Activated naive CD8-positive, alpha-beta T cell (primary cell): Measurements from ENCODE around the gene TMEM205.
A peak's percentile ranks its signal among the peaks of the same experiment; 100 is the strongest.
"Not testable (repeated sequence)": the region's sequence is repeated elsewhere in the genome, so short reads cannot be mapped to it uniquely, and the experiment has no call there.

Experiments
- H3K27ac Mint-ChIP-seq: one replicate; pipeline ENCODE4 v1.8.0; 2021; ENCODE audit warnings: mixed read lengths
- H3K27me3 Mint-ChIP-seq: one replicate; pipeline ENCODE4 v1.8.0; 2021; ENCODE audit warnings: mixed read lengths
- H3K36me3 Mint-ChIP-seq: one replicate; pipeline ENCODE4 v1.8.0; 2021; ENCODE audit warnings: mixed read lengths
- H3K4me1 Mint-ChIP-seq: one replicate; pipeline ENCODE4 v1.8.0; 2021; ENCODE audit warnings: low read depth, mixed read lengths
- H3K4me3 Mint-ChIP-seq: one replicate; pipeline ENCODE4 v1.8.0; 2021; ENCODE audit warnings: mild to moderate bottlenecking, mixed read lengths
- H3K9me3 Mint-ChIP-seq: one replicate; pipeline ENCODE4 v1.8.0; 2021; ENCODE audit warnings: low read depth, mixed read lengths

TMEM205 gene

DNA sequence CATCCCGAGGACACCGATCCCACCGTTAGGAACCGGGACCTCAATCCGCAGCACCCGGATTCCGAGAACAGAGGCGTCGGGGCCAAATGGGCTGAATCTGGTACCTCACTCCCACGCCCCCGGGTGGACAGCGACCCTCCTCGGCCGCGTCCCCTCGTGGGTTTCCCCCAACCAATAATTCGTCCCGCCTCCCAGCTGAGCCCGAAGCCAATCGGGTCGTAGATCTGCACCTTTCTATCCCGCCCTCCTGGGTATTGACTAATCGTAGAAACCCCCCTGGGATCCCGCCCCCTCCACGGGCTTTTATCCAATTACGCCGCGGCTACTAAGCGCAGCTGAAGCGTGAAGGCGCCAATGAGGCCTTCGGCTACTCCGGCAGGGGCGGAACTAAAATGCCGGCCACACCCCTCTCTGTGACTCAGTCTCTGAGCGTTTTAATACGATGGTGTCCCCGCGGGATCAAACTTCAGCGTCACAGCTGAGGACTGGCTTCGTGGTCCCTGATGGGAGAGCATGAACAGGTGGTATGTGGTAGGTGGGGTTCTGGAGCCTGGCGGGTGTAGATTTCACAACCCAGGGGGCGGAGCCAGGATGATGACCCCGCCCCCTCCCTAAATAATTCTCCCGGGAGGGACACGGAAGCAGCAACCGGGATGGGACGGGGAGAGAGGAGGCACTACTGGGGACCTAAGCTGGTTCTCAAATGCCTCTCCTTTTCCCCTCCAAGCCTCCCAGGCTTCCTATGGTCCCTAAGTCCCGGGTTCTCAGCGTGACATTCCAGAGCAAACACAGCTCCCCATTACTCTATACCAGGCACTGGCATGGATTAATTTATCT, at the start of gene TMEM205, which contains the start of gene CCDC159:
Gene TMEM205 (minus strand): TSS at position 165 of the 837 bp plus-strand sequence. CDS start 649 bp downstream, outside the sequence.
Gene CCDC159 (plus strand): TSS at position 416 of the 837 bp plus-strand sequence. CDS start 88 bp downstream, at position 504.
- Mint-ChIP-seq H3K27ac (peak within 1 kb of the TSS; percentile 90), H3K36me3 (peaks cover 7% of the 10 kb centered on the region), H3K4me1 (peaks cover 27% of the 10 kb centered on the region), H3K9me3 (no peaks in the 10 kb centered on the region), H3K27me3 (no peaks in the 10 kb centered on the region), H3K4me3 (peak within 1 kb of the TSS; percentile 98)

DNA sequence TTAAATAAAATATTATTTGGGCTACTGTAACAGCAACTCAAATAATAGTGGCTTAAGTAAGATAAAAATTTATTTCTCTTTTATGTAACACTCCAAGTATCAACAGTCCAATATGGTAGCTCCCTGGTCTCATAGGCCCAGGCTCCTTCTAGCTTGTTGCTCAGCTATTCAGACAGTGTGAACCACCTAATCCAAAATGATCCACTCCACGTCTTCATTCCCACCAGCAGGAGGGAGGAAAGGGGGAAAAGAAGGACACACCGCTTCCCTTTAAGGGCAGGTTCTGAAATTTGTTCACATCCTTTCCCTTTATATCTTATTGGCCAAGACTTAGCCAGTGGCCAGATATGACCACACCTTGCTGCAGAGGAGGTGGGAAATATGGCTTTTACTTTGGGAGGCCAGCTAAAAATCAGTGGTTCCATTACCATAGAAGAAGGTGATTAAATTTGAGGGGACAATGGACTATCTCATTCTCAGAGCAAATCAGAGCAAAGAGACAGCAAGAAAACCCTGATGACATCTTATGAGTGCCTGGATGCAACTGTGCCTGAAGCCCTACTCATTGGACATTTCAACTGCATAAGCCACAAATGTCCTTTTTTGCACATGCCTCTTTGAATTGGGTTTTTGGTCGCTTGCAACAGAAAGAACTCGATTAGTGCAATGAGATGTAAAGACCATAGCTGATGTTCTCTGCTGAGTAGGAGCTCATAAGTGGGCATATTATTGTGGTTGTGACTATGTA, 45.0 kb upstream of the TMEM205 start:
- Mint-ChIP-seq H3K9me3 (no peaks in the 10 kb centered on the region), H3K27ac (no peak overlapping the region), H3K4me3 (no peak overlapping the region), H3K36me3 (no peaks in the 10 kb centered on the region), H3K4me1 (peaks cover 5% of the 10 kb centered on the region), H3K27me3 (peaks cover 4% of the 10 kb centered on the region)

DNA sequence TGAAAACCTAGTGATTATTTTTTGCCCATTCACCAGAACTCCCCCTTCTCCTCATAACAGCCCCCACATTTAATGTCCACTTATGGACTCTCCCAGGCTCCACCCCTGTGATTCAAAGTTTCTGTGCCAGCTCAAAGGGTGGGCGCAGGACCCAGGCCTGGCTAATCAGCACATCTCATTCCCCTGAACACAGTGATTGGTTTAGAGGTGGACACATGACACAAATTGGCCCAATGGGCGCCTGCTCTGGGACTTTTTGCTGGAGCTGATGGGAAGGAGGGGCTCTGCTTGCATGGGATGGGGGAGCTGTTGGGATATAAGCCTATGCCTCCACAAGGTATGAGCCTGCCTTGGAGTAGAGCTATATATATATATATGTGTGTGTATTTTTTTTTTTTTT, 44.3 kb upstream of the TMEM205 start:
- H3K27ac Mint-ChIP-seq = no peak overlapping the region
- H3K27me3 Mint-ChIP-seq = peaks cover 4% of the 10 kb centered on the region
- no peaks in the 10 kb centered on the region for H3K9me3 Mint-ChIP-seq
- no peak overlapping the region for H3K4me3 Mint-ChIP-seq
- H3K4me1 Mint-ChIP-seq = peaks cover 5% of the 10 kb centered on the region
- H3K36me3 Mint-ChIP-seq = no peaks in the 10 kb centered on the region

DNA sequence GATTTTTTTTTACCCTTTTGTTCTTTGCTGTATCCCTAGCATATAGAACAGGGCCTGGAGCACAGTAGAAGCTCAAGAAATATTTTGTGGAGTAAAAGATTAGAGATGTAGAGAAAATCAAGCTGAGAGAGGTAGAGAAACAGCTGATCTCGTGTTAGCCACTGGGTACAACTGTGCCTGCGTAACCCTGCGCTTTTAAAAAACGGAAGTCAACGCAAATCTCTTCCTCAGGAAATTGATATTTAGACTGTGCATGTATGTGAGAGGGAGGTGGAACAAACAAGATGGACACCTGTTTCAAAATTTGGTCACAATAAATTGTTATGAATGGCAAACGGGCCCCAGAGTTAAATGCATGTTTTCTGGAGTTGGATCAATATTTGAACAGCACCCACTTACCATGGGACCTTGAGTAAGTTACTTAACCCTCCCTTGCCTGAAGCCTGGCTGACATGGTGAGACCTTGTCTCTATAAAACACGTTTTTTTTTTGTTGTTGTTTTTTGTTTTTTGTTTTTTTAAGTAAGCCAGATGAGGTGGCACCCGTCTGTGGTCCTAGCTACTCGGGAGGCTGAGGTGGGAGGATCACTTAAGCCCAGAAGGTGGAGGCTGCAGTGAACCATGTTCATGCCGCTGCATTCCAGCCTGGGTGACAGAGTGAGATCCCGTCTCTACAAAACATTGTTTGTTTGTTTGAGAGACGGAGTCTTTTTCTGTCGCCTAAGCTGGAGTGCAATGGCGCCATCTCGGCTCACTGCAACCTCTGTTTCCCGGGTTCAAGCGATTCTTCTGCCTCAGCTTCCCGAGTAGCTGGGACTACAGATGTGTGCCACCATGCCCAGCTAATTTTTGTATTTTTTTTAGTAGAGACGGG, 41.3 kb upstream of the TMEM205 start:
- H3K9me3 Mint-ChIP-seq = no peaks in the 10 kb centered on the region
- no peak overlapping the region for H3K4me3 Mint-ChIP-seq
- no peaks in the 10 kb centered on the region for H3K36me3 Mint-ChIP-seq
- H3K27me3 Mint-ChIP-seq = peaks cover 2% of the 10 kb centered on the region
- peaks cover 9% of the 10 kb centered on the region for H3K4me1 Mint-ChIP-seq
- H3K27ac Mint-ChIP-seq = no peak overlapping the region

DNA sequence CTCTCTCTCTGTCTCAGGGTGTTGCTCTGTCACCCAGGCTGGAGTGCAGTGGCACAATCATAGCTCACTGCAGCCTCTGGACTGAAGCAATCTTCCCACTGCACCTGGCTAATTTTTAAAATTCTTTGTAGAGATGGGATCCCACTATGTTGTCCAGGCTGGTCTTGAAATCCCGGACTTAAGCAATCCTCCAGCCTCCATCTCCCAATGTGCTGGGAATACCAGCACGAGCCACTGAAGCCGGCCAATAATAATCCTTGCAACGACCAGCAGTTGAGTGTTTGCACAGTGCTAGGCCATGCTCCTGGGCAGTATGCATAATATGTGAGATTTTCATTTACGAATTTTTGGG, 38.7 kb upstream of the TMEM205 start:
- Mint-ChIP-seq H3K27me3 (peaks cover 9% of the 10 kb centered on the region), H3K4me1 (peaks cover 30% of the 10 kb centered on the region), H3K9me3 (no peaks in the 10 kb centered on the region), H3K27ac (no peak overlapping the region), H3K4me3 (no peak overlapping the region), H3K36me3 (no peaks in the 10 kb centered on the region)

DNA sequence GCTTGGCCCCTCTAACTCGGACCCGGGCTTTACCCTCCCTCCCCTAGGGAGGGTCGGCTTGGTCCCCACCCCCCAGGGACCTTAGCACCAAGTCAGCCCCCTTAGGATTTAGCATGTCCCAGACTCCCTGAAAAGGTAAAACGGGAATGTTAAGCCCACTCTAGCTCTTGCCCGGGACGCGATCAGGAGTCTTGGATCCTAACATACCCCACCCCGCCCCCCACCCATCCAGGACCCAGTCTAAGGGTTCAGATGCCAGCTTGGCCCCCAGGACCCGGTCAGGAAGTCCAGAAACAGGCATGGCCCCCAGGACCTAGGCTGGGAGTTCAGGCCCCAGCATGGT, 37.6 kb upstream of the TMEM205 start:
- no peak overlapping the region for H3K4me3 Mint-ChIP-seq
- H3K27ac Mint-ChIP-seq = no peak overlapping the region
- H3K4me1 Mint-ChIP-seq = peaks cover 31% of the 10 kb centered on the region
- peaks cover 9% of the 10 kb centered on the region for H3K27me3 Mint-ChIP-seq
- H3K9me3 Mint-ChIP-seq = no peaks in the 10 kb centered on the region
- H3K36me3 Mint-ChIP-seq = no peaks in the 10 kb centered on the region

DNA sequence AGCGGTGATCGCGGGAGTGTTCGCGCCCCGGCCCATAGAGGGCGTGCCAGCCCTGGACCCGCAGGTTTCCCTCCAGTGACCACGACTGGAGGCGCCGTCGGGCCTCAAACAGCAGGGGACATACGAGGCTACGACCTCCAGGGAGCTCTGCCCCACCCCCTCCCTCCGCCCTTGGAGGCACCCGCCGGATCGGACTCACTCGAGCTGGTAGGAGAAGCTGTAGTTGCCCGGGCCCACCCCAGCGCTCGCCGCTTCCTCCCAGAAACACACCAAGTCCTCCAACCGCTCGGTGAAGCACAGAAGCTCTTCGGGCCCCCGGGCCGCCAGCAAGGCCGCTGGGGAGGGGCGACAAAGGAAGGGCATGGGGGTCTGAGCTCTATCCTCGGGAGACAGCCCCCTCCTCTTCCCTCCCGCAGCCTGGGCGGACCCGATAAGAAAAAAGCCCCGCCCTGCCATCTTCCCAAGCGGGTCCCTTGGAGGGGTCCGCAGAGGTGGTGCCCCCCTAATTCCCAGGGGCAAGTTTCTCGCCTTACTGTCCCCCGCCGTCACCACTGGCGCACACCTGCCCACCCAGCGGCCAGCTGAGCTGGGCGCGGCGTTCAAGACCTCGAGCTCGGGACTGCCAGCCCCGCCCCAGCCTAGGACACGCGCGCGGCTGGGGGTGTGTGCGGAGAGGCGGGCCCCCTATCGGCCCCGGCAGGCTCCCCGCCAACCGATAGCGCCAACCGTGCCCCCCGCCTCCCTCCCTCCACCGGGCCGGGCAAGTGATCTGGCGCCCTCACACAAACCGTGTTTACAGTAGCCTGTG, 37.0 kb upstream of the TMEM205 start:
- Mint-ChIP-seq H3K9me3 (no peaks in the 10 kb centered on the region), H3K4me1 (peaks cover 35% of the 10 kb centered on the region), H3K36me3 (no peaks in the 10 kb centered on the region), H3K27ac (no peak overlapping the region), H3K4me3 (peak overlapping the region; percentile 66), H3K27me3 (peaks cover 9% of the 10 kb centered on the region)

DNA sequence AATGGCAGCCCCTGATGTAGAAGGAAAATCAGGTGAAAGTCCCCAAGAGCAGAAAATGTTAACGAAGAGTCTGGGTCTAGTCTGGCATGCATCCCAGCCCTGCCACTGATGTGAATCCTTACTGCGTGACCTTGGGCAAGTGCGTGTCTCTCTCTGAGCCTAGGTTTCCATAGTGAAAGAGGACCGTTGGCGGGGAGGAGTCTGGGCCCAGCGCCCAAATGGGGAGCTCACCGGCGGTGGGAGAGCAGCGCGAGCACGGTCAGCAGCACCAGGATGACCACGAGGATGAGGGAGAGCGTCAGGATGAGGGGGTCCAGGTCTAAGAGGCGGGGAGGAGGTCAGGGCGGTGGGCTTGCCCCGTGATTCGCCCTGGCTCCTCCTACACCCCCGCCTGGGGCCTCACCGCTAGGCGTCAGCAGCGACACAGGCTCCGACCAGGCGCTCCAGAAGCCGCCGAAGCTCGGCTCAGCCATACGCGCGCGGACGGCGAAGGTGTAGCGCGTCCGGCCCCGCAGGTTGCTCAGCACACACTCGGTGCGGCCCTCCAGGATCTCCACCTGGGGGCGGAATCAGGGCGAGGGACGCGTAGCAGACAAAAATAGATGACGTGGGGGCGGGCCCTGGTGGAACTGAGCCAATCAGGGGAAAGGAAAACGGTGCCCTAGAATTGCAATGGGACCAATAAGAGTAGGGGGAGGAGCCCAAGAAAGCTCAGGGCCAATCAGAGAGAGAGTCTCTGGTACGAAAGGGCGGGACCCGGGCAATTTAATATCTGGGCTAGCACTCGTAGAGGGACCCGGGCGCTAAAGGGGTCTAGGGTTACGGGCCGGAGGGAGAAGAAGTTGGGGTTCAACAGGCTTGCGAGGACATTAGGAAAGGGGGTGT, 34.8 kb upstream of the TMEM205 start:
- H3K36me3 Mint-ChIP-seq = peaks cover 5% of the 10 kb centered on the region
- H3K27me3 Mint-ChIP-seq = peaks cover 9% of the 10 kb centered on the region
- peak overlapping the region; percentile 97 for H3K4me3 Mint-ChIP-seq
- peaks cover 44% of the 10 kb centered on the region for H3K4me1 Mint-ChIP-seq
- no peaks in the 10 kb centered on the region for H3K9me3 Mint-ChIP-seq
- peak overlapping the region; percentile 99 for H3K27ac Mint-ChIP-seq

DNA sequence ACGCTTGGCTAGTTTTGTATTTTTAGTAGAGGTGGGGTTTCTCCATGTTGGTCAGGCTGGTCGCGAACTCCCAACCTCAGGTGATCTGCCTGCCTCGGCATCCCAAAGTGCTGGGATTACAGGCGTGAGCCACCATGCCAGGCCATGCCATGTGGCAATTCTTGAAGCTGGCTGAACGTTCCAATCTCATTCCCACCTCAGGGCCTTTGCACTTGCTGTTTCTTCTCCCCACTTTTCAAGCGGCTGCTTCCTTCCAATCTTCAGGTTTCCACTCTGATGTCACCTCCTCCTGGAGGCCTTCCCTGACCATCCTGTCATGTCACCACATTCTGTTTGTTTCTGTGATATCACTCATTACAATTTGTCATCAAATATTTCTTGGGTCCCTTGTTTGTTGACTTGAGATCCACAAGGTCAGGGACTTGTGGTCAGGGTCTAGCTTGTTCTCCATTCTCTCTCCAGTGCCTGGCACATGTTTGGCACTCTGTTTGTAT, 33.8 kb upstream of the TMEM205 start:
- Mint-ChIP-seq H3K4me3 (peak overlapping the region; percentile 97), H3K9me3 (no peaks in the 10 kb centered on the region), H3K4me1 (peaks cover 49% of the 10 kb centered on the region), H3K36me3 (peaks cover 5% of the 10 kb centered on the region), H3K27ac (peak overlapping the region; percentile 99), H3K27me3 (peaks cover 9% of the 10 kb centered on the region)

DNA sequence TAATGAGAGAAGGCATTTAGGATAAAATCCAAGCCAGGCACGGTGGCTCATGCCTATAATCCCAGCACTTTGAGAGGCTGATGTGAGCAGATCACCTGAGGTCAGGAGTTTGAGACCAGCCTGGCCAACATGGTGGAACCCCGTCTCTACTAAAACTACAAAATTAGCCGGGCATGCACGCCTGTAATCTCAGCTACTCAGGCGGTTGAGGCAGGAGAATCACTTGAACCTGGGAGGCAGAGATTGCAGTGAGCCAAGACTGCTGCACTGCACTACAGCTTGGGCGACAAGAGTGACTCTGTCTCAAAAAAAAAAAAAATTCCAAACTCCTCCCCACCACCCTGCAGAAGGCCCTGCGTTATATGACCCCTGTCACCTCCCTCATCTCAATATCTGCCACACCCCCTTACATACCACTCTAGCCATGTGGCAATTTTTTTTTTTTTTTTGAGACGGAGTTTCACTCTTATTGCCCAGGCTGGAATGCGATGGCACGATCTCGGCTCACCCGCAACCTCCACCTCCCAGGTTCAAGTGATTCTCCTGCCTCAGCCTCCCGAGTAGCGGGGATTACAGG, 33.3 kb upstream of the TMEM205 start:
- not testable (repeated sequence) for H3K27ac Mint-ChIP-seq, H3K9me3 Mint-ChIP-seq, H3K4me3 Mint-ChIP-seq, H3K27me3 Mint-ChIP-seq, H3K36me3 Mint-ChIP-seq
- peaks cover 49% of the 10 kb centered on the region for H3K4me1 Mint-ChIP-seq

DNA sequence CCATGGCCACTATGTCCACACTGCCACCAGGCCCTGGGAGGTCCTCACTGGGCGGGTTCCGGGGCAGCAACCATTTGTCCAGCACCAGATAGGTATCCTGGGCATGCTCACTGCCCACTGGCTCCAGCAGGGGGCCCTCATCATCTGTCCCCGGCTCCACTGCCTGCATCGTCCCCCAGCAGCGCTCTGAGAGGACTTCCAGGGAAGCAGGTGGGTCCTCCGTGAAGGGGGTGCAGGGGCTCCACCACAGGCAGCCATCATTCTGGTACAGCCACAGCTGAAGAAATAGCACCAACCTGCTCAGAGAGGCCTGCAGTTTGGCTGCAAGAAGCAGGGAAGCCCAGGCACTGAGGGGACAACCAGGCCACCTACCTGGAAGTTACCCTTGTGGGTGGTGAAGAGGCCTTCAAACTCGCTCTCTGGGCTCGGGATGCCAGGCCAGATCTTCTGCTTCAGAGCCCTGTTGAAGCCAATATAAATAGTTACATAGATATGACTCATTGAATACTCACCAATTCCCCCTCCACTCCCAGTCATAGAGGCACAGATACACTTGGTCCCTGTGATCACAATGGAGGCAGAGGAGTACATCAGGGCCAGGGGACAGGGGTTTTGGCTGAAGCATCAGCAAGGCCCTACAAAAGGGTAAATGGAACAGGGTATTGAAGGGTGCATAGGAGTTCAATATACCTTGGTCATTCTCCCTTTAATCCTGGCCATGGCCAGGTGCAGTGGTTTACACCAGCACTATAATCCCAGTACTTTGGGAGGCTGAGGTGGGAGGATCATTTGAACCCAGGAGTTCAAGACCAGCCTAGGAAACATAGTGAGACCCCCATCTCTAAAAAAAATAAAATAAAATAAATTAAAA, 32.5 kb upstream of the TMEM205 start:
- peak overlapping the region; percentile 20 for H3K4me3 Mint-ChIP-seq
- no peak overlapping the region for H3K27ac Mint-ChIP-seq
- peaks cover 9% of the 10 kb centered on the region for H3K27me3 Mint-ChIP-seq
- peaks cover 49% of the 10 kb centered on the region for H3K4me1 Mint-ChIP-seq
- no peaks in the 10 kb centered on the region for H3K9me3 Mint-ChIP-seq
- H3K36me3 Mint-ChIP-seq = peaks cover 5% of the 10 kb centered on the region

DNA sequence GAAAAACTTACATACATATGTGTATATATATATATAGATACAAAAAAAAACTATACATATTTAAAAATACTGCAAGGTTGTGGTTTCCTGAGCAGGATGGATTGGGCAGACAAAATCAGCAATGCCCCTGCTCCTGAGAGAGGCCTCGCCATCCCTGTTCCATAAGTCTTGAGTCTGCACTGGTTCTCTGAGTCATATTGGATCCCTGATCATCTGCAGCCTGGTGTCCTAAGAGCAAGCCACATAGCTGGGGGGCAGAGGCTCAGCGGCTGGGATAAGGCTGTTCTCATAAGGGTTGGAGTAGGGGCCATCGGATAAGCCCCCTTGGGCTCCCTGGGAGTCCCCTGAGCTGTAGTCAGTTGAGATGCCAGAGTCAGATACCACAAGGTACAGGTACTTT, 31.7 kb upstream of the TMEM205 start:
- no peaks in the 10 kb centered on the region for H3K9me3 Mint-ChIP-seq

More for the DNA sequence above, 31.7 kb upstream of the TMEM205 start:
- Mint-ChIP-seq H3K4me3 (no peak overlapping the region), H3K27ac (no peak overlapping the region), H3K36me3 (peaks cover 5% of the 10 kb centered on the region), H3K27me3 (peaks cover 8% of the 10 kb centered on the region), H3K4me1 (peaks cover 51% of the 10 kb centered on the region)
